Hepatocyte (in vitro differentiated cells): ENCODE data around the gene EFNB1.

Experiments used
- CTCF ChIP-seq: fragments of 200-600 bp; sonication (generic); IDR thresholded peaks from 2 replicates; pipeline ENCODE4 v1.5.1; 2016; ENCODE audit warnings: antibody characterized with exemption, mild to moderate bottlenecking; ENCODE audit not compliant: poor library complexity
- EZH2 ChIP-seq: fragments of 200-600 bp; sonication (generic); IDR thresholded peaks from 2 replicates; pipeline ENCODE4 v1.6.1; 2016; ENCODE audit warnings: antibody characterized with exemption, mild to moderate bottlenecking, borderline replicate concordance

GRCh38 chrX:68841251-68842049 lies 12.6 kb downstream of the EFNB1 start:
- TF ChIP-seq EZH2 = no peak
- no peak for TF ChIP-seq CTCF
